Measurements from ENCODE around the gene PPP1R9B.
A peak's percentile ranks its signal among the peaks of the same experiment; 100 is the strongest.

The PPP1R9B gene

DNA sequence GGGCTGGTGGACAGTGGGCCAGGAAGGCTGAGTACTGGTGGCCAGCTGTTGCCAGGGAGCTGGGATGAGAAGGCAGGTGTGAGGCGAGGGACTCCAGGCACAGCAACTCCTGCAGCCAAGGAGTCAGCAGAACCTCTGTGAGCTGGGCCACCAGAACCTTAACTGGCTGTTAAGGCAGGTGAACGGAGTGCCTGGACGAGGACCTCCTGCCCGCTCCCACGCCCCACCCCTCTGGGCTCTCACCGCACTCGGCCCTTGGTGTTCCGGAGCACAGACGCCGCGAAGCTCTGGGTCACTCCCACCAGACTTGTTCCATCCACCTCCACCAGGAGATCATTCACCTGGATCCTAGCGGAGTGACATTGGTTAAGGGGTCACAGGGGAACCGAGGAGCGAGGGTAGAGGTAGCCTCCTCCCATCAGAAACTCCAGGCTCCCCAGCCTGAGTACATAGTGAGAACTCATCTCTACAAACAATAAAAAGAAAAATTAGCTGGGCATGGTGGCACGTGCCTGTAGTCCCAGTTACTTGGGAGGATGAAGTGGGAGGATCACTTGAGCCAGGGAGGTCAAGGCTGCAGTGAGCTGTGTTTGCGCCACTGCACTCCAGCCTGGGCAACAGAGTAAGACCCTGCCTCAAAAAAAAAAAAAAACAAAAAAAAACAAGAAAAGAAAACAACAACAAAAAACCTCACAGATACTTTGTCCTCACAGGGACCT, 9.3 kb downstream of the PPP1R9B start:
- DNase-seq (ENCODE audit: low spot score in 2 of 2): no peak
- in situ Hi-C loops (cut with MboI; ENCODE audit: low sequenced_read_pairs): no loop called here
- Histone ChIP-seq H3K9me3 (peaks cover 3% of the 10 kb centered on the region), H3K36me3 (replicated peaks) (peaks cover 89% of the 10 kb centered on the region), H3K4me1 (no peaks in the 10 kb centered on the region), H3K4me3 (no peak overlapping the region), H3K27me3 (ENCODE audit: low read depth) (no peaks in the 10 kb centered on the region)

- no peak overlapping the region for H3K4me3 ChIP-seq
Observed at GRCh38 chr17:50139950-50140885, 10.3 kb downstream of the PPP1R9B start.

GRCh38 chr17:50139185-50139783, 11.2 kb downstream of the PPP1R9B start:
- Histone ChIP-seq H3K36me3 (replicated peaks) (peaks cover 90% of the 10 kb centered on the region), H3K4me3 (no peak overlapping the region)

More at GRCh38 chr17:50139950-50140885, 10.3 kb downstream of the PPP1R9B start:
- Histone ChIP-seq H3K4me1 (no peaks in the 10 kb centered on the region), H3K36me3 (replicated peaks) (peaks cover 94% of the 10 kb centered on the region), H3K9me3 (peaks cover 3% of the 10 kb centered on the region), H3K27me3 (ENCODE audit: low read depth) (no peaks in the 10 kb centered on the region)
- in situ Hi-C loops (cut with MboI; ENCODE audit: low sequenced_read_pairs): no loop called here
- peak; percentile 63 to 88 for DNase-seq (ENCODE audit: low spot score in 2 of 2)

GRCh38 chr17:50137042-50137441, 13.4 kb downstream of the PPP1R9B start:
- Histone ChIP-seq H3K9me3 (peaks cover 3% of the 10 kb centered on the region), H3K4me1 (no peaks in the 10 kb centered on the region), H3K36me3 (replicated peaks) (peaks cover 69% of the 10 kb centered on the region), H3K27me3 (ENCODE audit: low read depth) (no peaks in the 10 kb centered on the region), H3K4me3 (no peak overlapping the region)
- in situ Hi-C loops (cut with MboI; ENCODE audit: low sequenced_read_pairs): no loop called here
- no peak for DNase-seq (ENCODE audit: low spot score in 2 of 2)

More at GRCh38 chr17:50139185-50139783, 11.2 kb downstream of the PPP1R9B start:
- in situ Hi-C loops (cut with MboI; ENCODE audit: low sequenced_read_pairs): no loop called here
- Histone ChIP-seq H3K9me3 (peaks cover 3% of the 10 kb centered on the region), H3K4me1 (no peaks in the 10 kb centered on the region), H3K27me3 (ENCODE audit: low read depth) (no peaks in the 10 kb centered on the region)
- DNase-seq (ENCODE audit: low spot score in 2 of 2): no peak

DNA sequence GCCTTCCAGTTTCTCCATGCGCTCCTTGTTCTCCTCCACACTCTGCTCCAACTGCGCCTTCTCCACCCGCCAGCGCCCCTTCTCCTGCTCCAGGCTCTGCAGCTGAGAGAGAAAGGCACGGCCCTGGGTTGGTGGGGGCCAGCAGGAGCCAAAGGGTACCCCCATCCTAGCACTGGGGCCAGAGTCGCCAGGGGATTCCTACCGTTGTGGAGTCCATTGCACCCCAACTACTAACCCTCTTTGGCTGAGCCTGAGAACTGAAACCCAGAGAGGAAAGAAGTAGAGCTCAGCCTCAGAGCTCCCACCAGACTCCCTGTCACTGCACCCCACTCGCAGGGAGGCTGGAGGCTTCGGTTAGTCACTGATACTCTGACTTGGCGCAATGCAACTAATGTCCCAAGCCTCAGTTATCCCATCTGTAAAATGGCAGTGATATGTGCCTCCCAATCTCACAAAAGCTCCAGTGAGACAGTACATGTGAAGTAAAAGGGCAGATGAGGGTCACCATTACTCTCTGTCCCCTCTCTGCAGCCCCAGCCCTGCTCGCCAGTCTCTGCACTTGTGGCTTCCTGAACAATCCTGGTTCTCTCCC, 14.3 kb downstream of the PPP1R9B start:
- no peak overlapping the region for H3K4me3 ChIP-seq
- in situ Hi-C loops (cut with MboI; ENCODE audit: low sequenced_read_pairs): no loop called here
- H3K9me3 ChIP-seq: peaks cover 3% of the 10 kb centered on the region
- H3K36me3 ChIP-seq (replicated peaks): peaks cover 64% of the 10 kb centered on the region
- no peak for DNase-seq (ENCODE audit: low spot score in 2 of 2)
- H3K27me3 ChIP-seq (ENCODE audit: low read depth): no peaks in the 10 kb centered on the region
- no peaks in the 10 kb centered on the region for H3K4me1 ChIP-seq

- Histone ChIP-seq H3K36me3 (replicated peaks) (peaks cover 57% of the 10 kb centered on the region), H3K4me1 (no peaks in the 10 kb centered on the region), H3K9me3 (peaks cover 3% of the 10 kb centered on the region), H3K27me3 (ENCODE audit: low read depth) (no peaks in the 10 kb centered on the region), H3K4me3 (no peak overlapping the region)
- DNase-seq (ENCODE audit: low spot score in 2 of 2): no peak
- in situ Hi-C loops (cut with MboI; ENCODE audit: low sequenced_read_pairs): no loop called here
Observed at GRCh38 chr17:50135316-50136095, 15.0 kb downstream of the PPP1R9B start.

DNA sequence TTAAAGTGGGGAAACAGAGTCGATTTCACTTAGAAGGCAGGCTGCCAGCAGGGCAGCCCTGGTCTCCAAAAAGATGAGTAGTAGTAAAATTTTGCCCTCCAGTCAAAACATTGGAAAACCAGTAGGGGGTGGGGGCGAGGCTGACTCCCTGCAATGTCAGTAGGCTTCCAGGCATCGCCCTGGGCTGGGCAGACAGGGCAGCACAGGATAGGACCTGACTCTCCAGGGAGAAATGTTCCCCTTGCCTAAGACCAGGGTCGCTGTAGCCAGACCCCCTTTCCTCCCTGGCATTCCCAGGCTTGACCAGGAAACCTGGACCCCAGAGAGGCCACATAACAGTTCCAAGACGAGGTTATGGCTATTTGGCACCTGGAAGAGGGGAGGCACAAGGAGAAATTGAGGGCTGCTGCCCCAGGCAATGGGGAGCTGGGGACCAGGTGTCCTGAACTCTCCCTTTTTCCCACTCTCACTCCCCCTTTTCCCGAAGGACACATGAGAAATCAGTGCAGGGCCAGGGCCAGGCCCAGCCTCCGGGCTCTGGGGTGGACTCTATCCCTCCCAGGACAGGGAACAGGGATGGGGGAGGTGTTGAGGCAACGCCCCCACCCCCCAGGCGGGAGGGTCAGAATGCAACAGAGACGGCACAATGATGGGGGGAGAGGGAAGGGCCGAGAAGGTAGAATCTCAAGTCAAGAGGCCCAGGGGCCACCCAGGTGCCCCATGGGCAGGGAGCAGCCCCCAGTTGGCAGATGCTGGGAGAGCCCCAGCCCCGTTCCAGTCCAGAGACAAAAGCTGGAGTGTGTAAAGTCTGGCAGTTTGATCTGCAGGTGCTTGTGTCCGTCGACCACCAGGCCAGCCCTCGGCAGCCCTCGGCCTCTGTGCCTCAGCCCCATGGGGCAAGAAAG, 16.0 kb downstream of the PPP1R9B start:
- no peaks in the 10 kb centered on the region for H3K27me3 ChIP-seq (ENCODE audit: low read depth)
- no peaks in the 10 kb centered on the region for H3K4me1 ChIP-seq
- no peak overlapping the region for H3K4me3 ChIP-seq
- in situ Hi-C loops (cut with MboI; ENCODE audit: low sequenced_read_pairs): no loop called here
- peaks cover 46% of the 10 kb centered on the region for H3K36me3 ChIP-seq (replicated peaks)
- no peak for DNase-seq (ENCODE audit: low spot score in 2 of 2)
- no peaks in the 10 kb centered on the region for H3K9me3 ChIP-seq

DNA sequence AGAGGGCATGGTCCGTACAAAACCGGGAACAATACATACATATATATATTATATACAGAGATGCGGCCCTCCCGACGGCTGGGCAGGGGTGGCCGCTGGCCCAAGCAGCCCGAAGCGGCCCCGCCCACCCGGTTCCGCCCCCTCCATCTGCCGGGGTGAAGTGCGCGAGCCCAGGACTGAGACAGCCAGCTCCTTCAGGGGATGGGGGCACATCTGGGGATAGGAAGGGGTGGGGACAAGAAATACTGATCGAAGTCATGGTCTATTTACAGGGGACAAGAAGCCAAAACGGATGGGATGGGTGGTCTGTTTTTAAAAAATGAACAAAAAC, 16.7 kb downstream of the PPP1R9B start:
- no peaks in the 10 kb centered on the region for H3K9me3 ChIP-seq
- H3K27me3 ChIP-seq (ENCODE audit: low read depth): no peaks in the 10 kb centered on the region
- in situ Hi-C loops (cut with MboI; ENCODE audit: low sequenced_read_pairs): no loop called here
- H3K36me3 ChIP-seq (replicated peaks): peaks cover 39% of the 10 kb centered on the region
- no peak overlapping the region for H3K4me3 ChIP-seq
- H3K4me1 ChIP-seq: peaks cover 3% of the 10 kb centered on the region
- no peak for DNase-seq (ENCODE audit: low spot score in 2 of 2)

- no peak for DNase-seq (ENCODE audit: low spot score in 2 of 2)
- Histone ChIP-seq H3K9me3 (no peaks in the 10 kb centered on the region), H3K4me3 (no peak overlapping the region), H3K36me3 (replicated peaks) (peaks cover 34% of the 10 kb centered on the region), H3K27me3 (ENCODE audit: low read depth) (no peaks in the 10 kb centered on the region), H3K4me1 (peaks cover 6% of the 10 kb centered on the region)
- in situ Hi-C loops (cut with MboI; ENCODE audit: low sequenced_read_pairs): no loop called here
Observed at GRCh38 chr17:50133028-50133768, 17.3 kb downstream of the PPP1R9B start.

- Histone ChIP-seq H3K4me1 (peaks cover 6% of the 10 kb centered on the region), H3K36me3 (replicated peaks) (peaks cover 24% of the 10 kb centered on the region), H3K4me3 (no peak overlapping the region), H3K27me3 (ENCODE audit: low read depth) (no peaks in the 10 kb centered on the region), H3K9me3 (no peaks in the 10 kb centered on the region)
- DNase-seq (ENCODE audit: low spot score in 2 of 2): no peak
- in situ Hi-C loops (cut with MboI; ENCODE audit: low sequenced_read_pairs): no loop called here
Observed at GRCh38 chr17:50132104-50132794, 18.2 kb downstream of the PPP1R9B start.

GRCh38 chr17:50130559-50131305, 19.7 kb downstream of the PPP1R9B start:
- in situ Hi-C loops (cut with MboI; ENCODE audit: low sequenced_read_pairs): no loop called here
- Histone ChIP-seq H3K9me3 (no peaks in the 10 kb centered on the region), H3K36me3 (replicated peaks) (peaks cover 11% of the 10 kb centered on the region), H3K27me3 (ENCODE audit: low read depth) (no peaks in the 10 kb centered on the region), H3K4me3 (no peak overlapping the region), H3K4me1 (peaks cover 6% of the 10 kb centered on the region)
- DNase-seq (ENCODE audit: low spot score in 2 of 2): no peak

All from HAP-1 (cell line).